Activated CD4-positive, alpha-beta T cell treated with anti-CD3 and anti-CD28 coated beads, Interleukin-10, Interleukin-2, amounts not matched to agents 100 ng/mL and 50 ng/mL, durations not matched to agents 16 hours and 8 hours (primary cell): ENCODE measurements around the gene CIRBP.

Source experiments
- DNase-seq: peaks from one replicate; pipeline ENCODE4 v3.0.0-alpha.2; 2020

The CIRBP gene

DNA sequence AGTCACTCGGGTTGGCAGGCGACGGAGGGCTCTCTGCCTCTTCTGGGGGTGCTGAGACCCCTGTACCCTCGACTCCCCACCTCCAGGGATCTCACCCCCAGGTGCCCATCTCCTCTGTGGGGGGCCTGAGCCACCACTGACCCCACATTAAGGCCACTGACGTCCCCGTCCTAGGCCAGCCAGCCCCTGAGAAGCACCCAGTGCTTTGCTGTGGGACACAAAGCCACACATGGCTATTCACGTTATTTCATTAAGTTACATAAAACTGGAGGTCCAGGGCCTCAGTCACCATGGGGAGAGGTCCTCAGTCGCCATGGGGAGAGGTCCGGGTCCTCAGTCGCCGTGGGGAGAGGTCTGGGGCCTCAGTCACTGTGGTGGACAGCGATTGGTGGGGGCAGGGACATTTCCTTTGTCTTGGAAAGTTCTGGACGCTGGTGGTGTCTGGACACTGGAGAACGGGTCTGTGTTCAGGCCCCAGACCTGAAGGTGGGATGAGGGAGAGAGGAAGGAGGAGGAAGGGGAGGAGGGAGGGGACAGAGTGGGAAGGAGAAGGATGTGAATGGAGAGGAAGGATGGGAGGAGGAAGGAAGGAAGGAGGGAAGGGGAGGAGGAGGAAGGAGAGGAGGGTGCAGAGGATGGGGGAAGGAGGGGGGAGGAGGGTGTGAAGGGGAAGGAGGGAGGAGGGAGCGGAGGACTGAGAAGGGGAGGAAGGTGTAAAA is 12.6 kb downstream of the CIRBP start:
- DNase-seq = no peak

GRCh38 chr19:1282588-1283206 is 13.6 kb downstream of the CIRBP start:
- DNase-seq = no peak

DNA sequence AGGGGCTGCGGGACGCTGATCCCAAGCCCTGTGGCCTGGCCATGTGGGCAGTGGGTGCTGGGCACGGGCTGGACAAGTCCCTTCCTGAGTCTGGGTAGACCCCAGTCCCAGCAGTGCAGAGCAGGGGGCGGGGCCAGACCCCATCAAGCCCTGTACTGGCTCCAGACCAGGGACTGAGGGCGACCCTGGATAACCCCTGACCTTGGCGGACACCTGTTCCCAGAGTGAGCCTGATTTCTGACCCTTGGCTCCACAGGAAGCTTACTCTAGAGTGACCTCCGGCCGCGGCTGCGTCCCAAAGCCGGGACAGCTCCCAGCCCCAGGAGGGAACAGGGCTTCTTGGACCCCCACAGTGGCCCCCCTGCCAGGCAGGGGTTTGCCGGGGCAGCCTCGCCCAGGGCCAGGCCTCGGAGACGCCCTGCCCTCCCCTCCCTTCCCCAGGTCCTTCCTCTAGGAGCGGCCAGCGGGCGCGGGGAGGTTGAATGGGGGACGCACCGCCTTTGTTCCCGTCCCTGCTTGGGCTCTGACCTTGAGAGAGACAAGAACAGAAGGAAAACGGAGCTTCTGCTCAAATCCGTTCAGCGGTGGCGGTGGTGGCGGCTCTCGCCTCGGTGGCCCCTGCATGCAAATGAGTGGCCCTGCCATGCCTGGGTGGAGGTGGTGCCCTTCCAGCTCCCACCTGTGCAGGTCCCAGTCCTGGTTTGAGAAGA is 14.2 kb downstream of the CIRBP start:
- DNase-seq = no peak

- no peak for DNase-seq
Observed at GRCh38 chr19:1283917-1284292, 14.8 kb downstream of the CIRBP start.

DNA sequence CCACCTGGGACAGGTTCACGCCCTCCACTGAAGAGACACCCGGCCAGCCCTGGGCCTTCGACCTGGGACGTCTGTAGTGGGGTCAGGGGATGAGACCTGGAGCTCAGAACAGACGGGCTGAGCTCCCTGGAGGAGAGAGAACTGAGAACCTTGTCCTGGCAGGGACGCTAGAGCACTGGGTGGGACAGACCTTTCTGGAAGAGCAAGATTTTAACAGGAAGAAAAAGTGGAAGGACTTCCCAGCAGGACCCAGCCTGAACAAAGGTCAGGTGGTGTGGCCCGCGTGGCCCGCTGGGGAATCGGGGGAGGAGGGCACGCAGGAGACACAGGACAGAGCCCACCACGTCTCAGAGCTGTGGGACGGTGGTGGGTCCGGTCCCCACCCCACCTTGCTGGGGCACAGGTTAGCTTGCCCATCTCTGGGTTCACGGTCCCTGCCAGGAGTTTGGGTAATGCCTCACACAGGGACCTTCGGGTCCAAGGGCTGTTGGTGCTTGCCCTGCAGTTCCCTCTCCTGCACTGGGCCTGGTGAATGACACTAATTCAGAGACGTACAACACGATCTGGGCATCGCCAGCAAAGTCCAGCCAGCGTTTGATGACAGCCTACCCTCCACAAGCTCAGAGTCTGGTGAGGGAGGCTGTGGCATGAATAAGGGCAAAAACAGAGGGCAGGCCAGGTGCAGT is 15.3 kb downstream of the CIRBP start:
- no peak for DNase-seq

GRCh38 chr19:1284979-1285736 is 16.0 kb downstream of the CIRBP start:
- no peak for DNase-seq

GRCh38 chr19:1285737-1286360 is 16.7 kb downstream of the CIRBP start, which contains the start of gene EFNA2:
Gene EFNA2 (plus strand): TSS chr19:1285873. CDS start chr19:1286169, 296 bp downstream.
- no peak for DNase-seq

GRCh38 chr19:1286487-1287353 is 17.6 kb downstream of the CIRBP start:
- DNase-seq = no peak

- DNase-seq = no peak
Observed at GRCh38 chr19:1287354-1288225, 18.5 kb downstream of the CIRBP start.

DNA sequence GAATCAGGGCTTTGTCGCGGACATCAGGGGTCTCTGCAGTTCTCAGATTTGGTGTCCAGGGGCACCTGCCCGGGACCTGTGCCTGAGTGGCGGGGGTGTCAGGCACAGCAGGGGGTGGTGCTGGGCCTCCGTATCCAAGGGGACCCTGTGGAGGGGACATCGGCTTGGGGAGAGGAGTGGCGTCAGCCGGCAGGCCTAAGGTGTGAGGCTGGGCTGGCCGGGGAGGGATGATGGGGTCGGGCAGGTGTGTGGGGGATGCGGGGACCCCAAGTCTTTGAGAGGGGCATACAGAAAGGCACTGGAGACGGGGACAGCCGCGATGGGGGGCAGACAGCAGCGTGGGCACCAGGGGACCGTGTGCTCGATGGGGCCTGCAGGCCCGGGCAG is 19.1 kb downstream of the CIRBP start:
- no peak for DNase-seq

GRCh38 chr19:1288833-1289685 is 19.9 kb downstream of the CIRBP start:
- no peak for DNase-seq

- no peak for DNase-seq
Observed at GRCh38 chr19:1289686-1290025, 20.5 kb downstream of the CIRBP start.

GRCh38 chr19:1290196-1290702 is 21.1 kb downstream of the CIRBP start:
- no peak for DNase-seq

- no peak for DNase-seq
Observed at GRCh38 chr19:1290703-1291651, 21.8 kb downstream of the CIRBP start.

DNA sequence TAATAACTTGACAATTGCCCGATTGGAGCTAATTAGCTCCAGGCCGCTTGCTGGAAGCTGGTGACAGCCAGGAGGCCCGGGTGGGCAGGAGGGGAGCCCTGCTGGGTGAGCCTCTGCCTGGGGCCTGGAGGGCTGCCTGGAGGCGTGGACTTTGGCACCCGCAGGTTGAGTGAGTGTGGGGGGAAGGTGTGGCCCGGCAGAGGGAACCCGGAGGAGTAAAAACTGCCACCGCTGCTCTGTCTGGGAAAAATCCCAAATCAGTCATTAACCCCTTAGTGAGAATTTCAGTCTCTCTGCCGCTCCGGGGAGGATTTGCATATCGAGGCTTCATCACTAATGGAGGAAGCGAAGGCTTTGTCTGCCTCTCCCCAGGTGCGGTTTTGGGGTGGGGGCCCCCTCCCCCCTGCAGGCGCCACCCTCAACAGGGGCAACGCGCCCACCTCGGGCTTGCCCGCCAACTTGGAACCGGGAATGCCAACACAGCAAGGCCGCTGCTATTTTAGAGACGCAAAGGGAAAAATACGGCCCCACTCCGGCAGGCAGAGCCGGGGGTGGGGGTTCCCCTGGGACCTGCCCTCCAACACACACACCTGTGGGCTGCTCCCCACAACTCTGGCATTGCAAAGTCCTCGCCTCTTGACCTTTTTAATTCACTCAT is 22.8 kb downstream of the CIRBP start:
- no peak for DNase-seq

DNA sequence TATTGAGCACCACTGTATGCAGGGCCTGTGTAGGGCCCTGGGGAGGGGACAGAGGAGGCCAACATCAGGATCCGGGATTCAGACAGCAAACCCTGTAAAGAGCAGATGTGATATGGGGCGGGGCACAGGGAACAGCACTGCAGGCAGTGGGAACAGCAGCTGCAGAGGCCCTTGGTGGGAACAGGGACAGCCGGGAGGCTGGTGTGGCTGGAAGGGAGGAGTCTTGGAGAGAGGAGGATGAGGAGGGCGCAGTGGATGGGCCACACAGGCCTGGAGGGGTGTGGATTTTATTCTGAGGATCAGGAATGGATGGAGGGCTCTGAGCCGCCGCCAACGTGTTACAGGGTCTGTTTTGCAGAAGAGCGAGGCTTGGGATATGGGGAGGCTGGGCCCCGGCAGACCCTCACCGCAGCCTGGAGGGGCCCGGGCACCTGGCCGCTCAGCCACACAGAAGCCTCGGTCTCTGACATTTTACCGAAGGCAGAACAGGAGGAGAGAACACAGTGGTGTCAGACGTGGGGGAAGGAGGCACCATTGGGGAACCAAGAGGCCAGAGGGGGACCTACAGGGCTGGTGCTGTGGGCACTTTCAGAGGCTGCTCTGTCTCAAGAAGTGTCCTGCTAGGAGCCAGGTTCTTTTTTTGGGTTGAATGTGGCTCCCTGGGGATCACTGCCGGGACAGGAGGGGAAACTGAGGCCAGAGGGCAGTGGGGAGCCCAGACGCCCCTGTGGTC is 23.5 kb downstream of the CIRBP start:
- no peak for DNase-seq
